GM21381 (cell line): Measurements from ENCODE around the gene IFNAR1.
A peak's percentile ranks its signal among the peaks of the same experiment; 100 is the strongest.

Experiments used
- ATAC-seq: cut with Tn5 transposase; IDR thresholded peaks from one replicate; pipeline ENCODE4 v1.9.1; 2021; ENCODE audit warnings: mild to moderate bottlenecking, moderate library complexity; ENCODE audit not compliant: unreplicated experiment

Gene IFNAR1

DNA sequence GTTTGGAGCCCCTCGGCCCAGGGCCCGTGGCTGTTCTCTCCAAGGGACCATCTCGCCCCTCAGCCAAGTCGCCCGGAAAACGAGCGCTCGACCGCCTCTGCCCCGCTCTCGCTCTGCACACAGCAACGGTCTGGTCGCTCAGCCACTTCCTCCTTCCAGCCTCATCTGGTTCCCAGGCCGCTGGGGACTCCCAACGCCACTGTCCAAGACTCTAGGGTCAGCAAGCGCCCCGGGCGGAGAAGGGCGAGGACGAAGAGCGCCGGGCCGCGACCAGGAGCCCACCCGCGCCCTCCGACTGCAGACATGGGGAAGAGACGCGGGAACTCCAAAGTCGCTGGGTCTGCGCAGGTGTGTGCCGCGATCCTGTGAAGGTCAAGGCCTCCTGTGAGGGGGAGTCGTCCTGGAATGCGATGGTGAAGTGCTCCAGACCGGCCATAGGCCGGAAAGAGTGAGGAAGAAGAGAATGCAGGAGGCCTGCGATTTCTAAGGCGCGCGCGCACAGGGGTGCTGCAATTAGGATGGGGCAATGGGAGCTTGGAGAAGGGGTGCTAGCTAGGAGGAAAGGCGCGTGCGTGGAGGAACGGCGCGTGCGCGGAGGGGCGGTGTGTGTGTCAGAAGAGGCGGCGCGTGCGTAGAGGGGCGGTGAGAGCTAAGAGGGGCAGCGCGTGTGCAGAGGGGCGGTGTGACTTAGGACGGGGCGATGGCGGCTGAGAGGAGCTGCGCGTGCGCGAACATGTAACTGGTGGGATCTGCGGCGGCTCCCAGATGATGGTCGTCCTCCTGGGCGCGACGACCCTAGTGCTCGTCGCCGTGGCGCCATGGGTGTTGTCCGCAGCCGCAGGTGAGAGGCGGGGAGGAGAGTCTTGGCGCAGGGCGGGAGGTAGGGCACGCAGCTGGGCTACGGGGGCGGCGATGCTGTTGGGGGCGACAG is at the start of gene IFNAR1:
IFNAR1 (plus strand) TSS at position 680 of the 931 bp plus-strand sequence; CDS start at position 766, 86 bp downstream.
- ATAC-seq, result peak; percentile 69

DNA sequence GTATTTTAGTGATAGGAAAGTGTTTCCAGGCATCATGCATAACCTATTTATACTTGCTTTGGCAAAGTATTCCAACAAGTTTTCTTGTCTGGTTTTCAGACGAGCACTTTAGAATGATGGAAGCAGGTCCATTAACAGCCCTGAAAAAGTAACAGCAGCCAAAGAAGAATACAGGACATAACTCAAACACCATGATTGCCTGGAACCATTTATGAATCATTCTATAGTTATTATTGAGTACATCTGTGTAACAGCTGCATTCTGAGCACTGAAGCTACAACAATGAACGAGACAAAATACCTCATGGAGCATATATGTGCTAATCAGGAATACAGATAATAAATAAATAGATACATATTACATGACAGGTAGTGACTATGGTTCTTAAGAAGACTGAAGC is 46.0 kb upstream of the IFNAR1 start:
- no peak for ATAC-seq

DNA sequence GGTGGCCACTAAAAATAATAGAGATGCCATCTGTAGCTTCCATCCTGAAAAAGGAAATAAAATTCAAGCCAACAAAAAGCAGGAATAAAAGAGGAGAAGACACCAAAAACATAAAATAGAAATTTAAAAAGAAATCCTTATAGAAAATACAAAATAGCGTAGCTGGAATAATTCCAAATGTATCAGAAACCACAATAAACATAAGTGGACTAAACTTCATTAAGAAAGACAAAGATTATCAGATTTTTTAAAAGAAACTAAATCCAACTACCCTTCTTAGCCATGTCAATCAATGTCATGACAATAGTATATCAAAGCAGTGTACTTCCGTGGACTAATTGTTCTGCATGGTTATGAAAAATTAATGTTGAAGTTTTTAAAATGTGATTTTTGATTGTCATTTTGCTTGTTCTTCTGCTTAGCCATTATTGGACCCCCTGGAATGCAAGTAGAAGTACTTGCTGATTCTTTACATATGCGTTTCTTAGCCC is 45.4 kb upstream of the IFNAR1 start:
- no peak for ATAC-seq

DNA sequence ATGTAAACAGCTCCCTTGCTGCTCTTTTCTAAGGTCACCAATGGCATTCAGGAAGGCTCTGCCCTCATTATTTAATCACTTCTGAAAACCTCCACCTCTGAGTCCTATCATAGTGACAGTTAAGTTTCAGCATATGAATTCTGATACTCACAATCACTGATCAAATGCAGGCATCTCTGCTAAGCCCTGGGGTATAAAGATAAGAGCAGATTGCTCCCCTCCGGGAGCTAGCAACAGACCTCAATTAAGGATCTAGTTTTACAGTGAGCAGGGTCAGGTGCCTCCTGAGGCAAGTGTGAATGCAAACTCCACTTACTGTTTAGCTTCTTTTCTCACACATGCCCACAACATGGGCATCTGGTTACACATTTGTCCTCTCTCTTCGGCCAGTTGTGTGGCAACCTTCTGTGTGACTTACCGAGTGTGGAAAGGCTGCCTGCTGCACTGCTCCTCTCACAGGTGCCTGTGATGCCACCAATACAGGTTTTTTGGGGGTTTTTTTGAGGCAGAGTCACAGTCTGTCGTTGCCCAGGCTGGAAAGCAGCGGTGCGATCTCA is 43.6 kb upstream of the IFNAR1 start:
- ATAC-seq, result no peak

DNA sequence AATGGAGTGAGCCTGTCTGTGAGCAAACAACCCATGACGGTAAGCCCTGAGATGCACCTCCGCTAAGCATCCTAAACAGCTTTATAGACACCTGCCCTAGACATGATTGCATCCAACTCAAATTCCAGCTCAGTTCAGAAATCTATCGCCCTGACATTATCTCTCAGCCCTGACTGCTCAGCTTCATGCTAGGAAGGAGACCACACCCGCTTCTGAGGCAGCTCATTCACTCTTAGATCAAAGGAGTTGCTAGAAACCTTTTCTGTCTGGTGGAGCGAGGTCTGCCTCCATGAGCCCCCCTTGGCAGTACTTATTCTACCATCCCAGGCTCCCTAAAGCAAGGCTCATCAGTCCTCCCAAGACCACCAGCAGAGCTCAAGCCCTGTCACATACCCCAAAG is 41.6 kb upstream of the IFNAR1 start:
- no peak for ATAC-seq

DNA sequence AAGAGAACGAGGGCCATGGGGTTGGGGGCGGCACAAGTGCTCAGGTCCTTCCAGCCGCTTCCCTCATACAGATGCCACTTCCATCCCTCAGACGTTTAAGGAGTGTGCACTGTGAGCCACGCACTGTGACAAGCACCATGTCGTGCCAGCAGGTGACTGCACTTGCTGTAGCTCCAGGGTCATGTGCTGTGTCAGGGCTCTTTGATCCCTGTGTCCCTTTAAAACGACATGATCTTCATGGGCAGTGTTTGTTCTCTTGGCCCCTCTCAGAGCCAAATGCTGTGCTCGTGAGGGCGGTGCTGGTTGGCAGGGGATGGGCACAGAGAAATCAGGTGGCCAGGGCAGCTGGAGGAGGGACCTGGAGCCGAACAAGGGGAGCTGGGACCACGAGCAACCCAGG is 38.7 kb upstream of the IFNAR1 start:
- ATAC-seq, result no peak

DNA sequence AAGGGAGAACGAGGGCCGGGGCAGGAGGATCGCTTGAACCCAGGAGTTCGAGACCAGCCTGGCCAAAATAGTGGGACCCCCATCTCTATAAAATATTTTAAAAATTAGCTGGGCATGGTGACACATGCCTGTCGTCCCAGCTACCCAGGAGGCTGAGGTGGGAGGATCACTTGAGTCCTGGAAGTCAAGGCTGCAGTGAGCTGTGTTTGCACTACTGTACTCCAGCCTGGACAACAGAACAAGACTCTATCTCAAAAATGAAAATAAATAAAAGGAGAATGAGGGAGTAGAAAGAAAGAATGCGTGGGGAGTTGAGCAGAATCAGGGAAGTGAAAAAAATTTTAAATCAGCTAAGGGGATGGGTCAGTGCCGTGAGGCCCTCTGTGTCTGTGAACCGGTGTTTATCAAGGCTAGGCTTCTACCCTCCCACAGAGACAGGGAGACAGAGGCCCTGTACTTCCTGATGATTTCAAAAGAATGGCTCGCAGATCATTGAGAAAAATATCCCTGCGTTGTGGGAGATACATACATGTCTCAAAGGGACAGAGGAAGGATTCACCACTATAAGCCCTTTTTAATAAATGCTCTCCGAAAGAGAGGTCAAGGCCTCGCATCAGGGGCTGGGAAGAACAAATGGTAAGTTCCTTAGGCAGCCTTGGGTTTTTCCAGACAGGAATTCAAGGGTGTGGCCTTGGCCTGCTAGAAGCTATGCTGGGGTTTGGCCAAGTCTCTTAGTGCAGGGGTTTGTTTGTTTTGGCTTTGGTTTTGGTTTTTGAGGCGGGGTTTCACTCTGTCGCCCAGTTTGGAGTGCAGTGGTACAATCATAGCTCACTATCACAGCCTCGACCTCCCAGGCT is 37.9 kb upstream of the IFNAR1 start:
- no peak for ATAC-seq

DNA sequence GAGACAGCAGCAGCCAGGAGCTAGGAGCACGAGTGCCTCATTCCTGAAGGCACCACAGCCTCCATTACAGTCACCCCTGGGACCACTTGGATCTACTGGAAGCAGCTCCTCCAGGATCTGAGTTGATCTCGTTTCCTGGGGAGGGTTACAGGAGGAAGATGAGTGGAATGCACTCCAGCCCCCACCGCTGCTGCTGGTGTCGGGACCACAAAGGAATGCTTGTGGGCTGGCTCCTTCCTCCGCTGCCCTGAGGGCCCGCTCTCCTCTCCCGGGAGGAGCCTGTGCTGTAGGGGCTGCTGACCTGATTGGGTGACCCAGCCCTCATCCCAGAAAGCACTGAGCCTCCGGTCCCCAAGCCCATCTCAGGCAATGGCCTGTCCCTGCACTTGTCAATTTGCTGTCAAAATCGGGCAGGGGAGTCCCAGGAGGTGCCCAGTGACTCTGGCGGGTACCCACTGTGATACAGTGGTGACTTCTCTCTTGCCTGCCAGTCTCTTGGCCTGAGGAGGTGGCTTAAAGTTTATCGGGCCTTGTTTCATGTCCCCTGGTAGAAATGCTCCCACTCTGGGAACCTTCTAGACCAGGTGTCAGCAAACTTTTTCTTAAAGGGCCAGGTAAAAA is 35.5 kb upstream of the IFNAR1 start:
- ATAC-seq, result no peak

DNA sequence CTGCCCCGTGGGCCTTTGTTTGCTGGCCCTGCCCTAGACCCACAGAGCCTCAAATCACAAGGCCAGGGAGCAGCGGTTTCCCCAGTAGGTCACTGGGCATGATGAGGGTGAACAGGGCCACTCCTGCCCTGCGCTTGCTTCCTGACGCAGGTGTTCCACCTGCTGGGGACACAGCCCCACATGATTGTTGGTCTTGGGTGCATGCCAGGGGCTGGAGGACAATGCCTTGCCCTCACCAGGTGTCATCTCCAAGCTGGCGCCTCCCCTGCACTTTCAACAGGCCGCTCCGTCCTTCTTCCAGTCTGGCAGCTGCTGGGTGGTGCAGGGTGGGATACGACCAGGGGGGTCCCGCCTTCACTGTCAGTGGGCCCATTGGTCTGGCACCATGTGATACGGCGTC is 34.3 kb upstream of the IFNAR1 start:
- no peak for ATAC-seq

DNA sequence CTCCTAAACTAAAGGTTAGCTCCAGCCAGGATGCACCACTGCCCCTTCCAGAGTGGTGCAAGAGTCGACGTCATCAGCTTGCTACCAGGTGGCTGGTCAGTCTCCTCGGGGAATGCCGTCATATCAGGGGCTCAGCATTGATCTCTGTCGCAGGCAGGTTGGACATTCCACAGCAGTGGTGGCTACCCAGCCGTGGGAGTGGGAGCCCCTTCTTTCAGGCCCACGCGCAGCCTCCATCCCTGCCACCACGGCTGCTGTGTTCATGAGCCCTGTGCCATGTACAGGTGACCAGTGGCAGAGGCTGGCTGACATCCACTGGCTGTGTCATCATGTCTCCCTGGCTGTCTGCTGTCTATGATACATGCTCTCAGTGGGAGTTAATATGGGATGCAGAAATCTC is 33.1 kb upstream of the IFNAR1 start:
- no peak for ATAC-seq

DNA sequence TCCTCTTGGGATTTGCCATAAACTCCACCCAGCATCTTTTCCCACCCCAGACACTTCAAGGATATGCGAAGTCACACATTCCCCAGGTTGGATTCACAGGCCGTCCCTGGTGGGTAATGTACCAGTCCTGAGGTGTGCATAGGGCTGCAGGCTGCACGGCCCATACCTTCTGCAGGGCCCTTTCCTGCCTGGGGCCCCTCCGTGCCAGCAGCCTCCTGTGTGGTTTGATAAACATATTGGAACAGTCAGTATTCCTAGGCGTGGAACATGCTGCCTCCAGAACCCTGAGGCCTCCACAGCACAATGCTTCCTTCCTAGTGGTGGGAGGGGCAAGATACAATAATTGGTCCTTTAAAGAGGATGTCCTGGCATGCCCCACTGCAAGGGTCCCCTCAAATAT is 32.0 kb upstream of the IFNAR1 start:
- ATAC-seq, result no peak

DNA sequence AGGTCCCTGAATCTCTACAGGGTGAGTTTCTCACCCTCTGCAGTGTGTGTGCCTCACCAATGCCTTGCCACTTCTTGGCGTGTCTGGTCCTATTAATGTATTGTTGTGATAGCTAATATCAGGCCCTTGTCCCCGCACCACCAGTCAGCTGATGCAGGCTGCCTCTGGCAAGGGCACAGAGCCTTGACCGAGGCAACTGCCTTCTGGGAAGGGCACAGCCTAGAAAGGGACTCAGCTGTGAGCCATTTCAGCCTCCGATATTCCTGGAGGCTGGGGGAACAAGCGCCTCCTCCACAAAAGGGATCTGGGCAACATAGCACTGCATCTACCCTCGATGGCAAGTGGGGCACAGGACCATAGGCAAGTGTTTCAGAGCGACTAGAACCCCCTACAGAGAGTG is 31.6 kb upstream of the IFNAR1 start:
- no peak for ATAC-seq

DNA sequence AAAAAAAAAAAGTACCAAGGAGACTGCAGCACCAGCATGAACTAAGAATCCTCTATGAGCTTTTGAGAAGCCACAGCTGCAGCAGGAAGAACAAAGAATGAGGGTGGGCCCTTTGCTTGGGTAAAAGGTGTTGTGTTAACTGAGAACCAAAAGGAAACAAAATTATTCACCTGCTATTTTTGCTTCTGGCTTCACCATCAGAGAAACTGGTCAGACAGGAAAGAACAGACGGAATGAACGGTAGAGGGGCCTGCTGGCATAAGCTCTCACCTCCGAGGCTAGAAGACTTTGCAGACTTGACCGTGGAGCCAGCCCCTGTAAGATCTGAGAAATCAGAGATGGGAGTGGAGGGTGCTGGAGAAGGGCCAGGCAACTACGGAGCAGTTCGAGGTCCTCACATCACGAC is 31.0 kb upstream of the IFNAR1 start:
- no peak for ATAC-seq

DNA sequence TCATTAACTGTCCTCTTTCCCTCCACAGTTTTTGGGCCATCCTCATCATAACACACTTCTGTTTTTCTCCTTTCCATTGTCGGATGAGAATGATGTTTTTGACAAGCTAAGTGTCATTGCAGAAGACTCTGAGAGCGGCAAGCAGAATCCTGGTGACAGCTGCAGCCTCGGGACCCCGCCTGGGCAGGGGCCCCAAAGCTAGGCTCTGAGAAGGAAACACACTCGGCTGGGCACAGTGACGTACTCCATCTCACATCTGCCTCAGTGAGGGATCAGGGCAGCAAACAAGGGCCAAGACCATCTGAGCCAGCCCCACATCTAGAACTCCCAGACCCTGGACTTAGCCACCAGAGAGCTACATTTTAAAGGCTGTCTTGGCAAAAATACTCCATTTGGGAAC is 28.6 kb upstream of the IFNAR1 start:
- no peak for ATAC-seq

DNA sequence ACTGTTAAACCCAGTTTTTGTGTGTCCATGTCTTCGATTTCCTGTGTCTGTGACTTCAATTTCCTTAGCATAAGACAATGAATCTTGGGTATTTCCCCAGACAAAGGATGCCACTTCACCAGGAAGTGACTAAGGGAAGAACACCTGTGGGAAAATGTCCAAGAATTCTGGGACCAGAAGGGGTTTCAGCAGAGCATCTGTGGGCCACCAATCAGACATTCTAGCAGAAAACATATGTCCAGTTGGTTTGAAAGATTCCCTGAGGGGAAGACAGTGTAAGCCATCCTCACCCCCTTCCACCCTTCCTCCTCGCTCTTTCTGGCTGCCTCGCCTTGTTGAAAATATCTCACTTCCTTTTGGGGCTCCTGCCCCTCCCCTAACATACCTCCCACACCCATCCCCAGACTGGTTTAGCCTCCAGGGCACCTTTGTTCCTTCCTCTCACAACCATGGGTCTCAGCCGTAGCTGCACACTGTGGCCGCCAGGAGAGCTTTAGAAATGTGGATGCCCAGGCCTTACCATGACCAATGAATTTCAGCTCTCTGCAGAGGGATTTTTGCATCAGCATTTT is 25.5 kb upstream of the IFNAR1 start:
- no peak for ATAC-seq

DNA sequence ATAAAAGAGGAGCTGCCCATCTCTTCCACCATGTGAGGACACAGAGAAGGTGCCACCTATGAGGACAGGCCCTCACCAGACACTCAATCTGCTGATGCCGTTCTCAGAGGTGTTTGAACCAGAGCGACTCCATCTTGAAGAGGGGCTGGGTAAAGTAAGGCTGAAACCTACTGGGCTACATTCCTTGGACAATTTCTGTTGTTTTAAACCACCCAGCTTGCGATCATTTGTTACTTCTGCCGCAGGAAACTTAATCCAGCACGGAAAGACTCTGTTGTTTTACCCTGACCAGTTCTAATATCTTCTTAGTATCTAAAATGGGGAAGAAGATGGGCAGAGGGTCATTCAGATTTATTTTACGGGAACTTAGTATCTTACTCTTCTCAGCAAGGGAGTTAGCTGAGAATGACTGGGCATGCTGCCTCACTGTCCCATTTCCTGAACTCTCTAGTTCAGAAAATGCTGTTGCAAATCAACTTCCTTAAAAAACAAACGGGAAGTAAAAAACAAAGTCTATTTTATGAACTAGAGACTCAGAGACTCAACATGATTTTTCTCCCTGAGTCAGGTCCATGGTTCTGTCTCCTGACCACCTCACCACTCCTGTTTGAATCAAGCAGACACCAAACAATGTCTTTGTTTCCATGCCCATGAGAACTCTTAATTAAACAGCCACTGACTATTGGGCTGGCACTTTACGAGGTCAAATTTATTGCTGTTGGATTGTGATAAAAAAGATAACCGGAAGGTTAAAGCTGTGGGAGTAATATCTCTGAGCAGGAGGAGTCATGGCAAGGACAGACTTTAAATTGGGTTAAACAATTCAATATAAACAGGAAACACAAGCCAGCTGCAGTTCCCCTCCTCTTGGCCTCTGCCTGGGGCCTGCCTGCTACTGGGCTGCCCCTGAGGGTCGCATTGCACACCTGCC is 23.8 kb upstream of the IFNAR1 start:
- no peak for ATAC-seq

DNA sequence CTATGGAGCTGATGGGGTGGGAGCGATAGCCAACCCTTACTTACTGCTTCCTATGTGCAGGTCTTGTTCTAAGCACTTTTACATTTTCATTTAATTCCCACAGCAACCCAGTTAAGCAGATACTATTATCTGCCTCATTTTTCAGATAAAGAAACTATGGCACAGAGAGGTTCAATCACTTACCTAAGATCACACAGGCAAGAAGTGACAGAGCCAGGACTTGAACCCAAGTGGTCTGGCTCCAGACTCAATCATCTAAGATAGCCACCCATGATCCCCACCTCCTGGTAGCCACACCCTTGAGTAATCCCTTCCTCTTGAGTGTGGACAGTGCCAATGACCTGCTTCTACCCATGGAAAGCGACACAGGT is 23.2 kb upstream of the IFNAR1 start:
- ATAC-seq, result no peak

DNA sequence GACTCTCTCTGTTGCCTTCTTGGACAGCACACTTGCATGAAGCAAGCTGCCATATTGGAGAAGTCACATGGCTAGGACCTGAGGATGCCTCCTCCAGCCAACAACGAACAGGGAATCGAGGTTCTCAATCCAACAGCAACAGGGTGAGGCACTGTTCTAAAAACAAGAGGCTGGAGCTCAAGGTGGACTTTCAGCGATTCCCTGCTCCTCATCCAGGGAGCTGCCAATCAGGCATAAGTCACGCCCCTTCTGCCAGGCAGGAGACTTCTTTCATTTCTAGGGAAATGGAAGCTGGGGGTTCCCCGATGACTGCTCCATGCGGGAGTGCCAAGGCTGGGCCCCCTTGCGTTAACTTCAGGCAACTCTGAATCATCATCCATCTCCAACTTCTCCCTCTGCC is 22.7 kb upstream of the IFNAR1 start:
- ATAC-seq, result no peak

DNA sequence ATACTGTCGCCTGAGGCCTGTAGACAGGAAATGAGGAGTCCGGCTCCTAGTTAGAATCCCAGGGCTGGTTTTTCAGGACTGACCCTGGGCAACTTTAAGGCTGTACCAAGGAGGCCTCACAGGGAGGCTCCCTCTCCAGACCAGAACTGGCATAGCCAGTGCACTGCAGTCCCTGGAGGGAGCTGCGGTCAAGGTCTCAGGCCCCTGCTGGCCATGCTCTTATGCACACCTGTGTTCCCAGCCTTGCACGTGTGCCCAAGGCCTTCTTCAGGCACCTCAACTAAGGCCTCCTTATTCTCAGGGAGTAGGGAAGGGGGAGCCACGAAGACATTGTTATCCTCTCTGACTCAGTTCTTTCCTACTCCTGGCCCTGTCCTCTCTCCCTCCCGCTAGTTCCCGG is 22.0 kb upstream of the IFNAR1 start:
- ATAC-seq, result no peak

DNA sequence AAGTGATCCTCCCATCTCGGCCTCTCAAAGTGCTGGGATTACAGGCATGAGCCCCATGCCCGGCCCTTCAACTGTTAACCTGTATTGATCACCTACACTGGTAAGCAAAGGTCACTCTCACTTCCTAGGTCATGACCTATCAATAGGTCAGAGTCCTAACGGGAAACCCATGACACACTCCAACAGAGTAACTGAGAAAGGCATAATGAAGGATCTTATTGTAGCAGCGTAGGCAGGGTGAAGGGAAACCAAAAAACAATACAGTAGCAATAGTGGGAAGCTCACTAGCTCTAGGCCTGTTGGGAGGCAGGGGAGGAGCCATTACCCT is 19.5 kb upstream of the IFNAR1 start:
- no peak for ATAC-seq
